HAP-1 (cell line): ENCODE measurements around the gene EIF4G3.

Source experiments
- DNase-seq, 2 experiments: peaks; one replicate each; pipeline ENCODE4 v3.0.0-alpha.2; 2016 to 2020; ENCODE audit warnings: low spot score in 2 of 2
- H3K27me3 ChIP-seq: fragments of 250-450 bp; sonication (Bioruptor Pico); 2 replicates; pipeline ENCODE4 v1.5.1; 2020; ENCODE audit warnings: low read depth, mild to moderate bottlenecking, moderate library complexity
- H3K36me3 ChIP-seq: fragments of 250-450 bp; sonication (Bioruptor Pico); replicated peaks from 2 replicates; pipeline ENCODE4 v1.5.1; 2020; ENCODE audit warnings: mild to moderate bottlenecking
- H3K4me1 ChIP-seq: fragments of 250-450 bp; sonication (Bioruptor Pico); 2 replicates; pipeline ENCODE4 v1.5.1; 2020; ENCODE audit warnings: mild to moderate bottlenecking
- H3K4me3 ChIP-seq: fragments of 250-450 bp; sonication (Bioruptor Pico); 2 replicates; pipeline ENCODE4 v1.5.1; 2020; ENCODE audit warnings: mild to moderate bottlenecking, moderate library complexity
- H3K9me3 ChIP-seq: fragments of 250-450 bp; sonication (Bioruptor Pico); 2 replicates; pipeline ENCODE4 v1.5.1; 2020; ENCODE audit warnings: mild to moderate bottlenecking, moderate library complexity
- in situ Hi-C: fragments of 300-500 bp; cut with MboI; formaldehyde crosslinking; loops from 3 replicates; pipeline ENCODE4 v1.14.3; 2020; ENCODE audit warnings: low sequenced_read_pairs, inconsistent platforms, mixed read lengths

Gene EIF4G3

DNA sequence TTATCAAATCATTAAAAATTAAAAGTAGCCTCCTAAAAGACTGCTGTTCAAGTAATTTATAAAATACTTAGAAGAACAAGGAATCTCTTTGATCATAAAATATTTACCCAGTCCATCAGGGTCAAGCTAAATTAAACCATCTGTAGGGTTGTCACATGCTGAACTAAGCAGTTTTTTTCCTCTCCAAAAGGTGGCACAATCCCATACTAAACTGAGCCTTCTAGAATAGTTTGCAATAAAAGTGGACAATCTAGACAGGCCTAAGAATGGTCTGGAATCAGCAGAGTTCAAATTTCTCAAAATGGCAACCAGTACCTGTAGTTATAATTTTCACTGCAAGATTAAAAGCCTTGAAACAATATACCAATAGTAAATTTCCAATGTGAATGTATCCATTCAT lies 194.8 kb downstream of the EIF4G3 start:
- H3K4me3 ChIP-seq = no peak overlapping the region
- in situ Hi-C loops = loop anchor here (25.0 kb wide), 1 partner anchor 205 kb away; the partner anchor contains the start of gene EIF4G3
- H3K36me3 ChIP-seq = no peaks in the 10 kb centered on the region
- no peak for DNase-seq
- no peaks in the 10 kb centered on the region for H3K4me1 ChIP-seq
- no peaks in the 10 kb centered on the region for H3K9me3 ChIP-seq
- H3K27me3 ChIP-seq = no peaks in the 10 kb centered on the region

DNA sequence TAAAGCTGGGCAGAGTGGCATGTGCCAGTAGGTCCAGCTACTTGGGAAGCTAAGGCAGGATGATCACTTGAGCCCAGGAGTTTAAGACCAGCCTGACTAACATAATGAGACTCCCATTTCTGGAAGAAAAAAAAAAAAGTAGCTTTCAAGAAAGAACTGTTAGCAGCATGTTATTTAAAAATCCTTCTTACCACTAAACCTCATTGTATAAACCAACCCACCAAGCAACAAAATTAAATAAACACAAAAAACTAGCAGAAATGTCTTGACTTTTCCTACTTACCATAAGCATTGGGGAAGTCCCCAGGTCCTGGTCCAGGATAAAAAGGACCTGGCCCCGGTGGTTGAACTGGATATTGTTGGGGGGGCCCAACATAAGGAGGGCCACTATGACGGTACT lies 196.6 kb downstream of the EIF4G3 start:
- Histone ChIP-seq H3K4me1 (no peaks in the 10 kb centered on the region), H3K9me3 (no peaks in the 10 kb centered on the region), H3K27me3 (no peaks in the 10 kb centered on the region), H3K36me3 (no peaks in the 10 kb centered on the region), H3K4me3 (no peak overlapping the region)
- in situ Hi-C loops = loop anchor here (25.0 kb wide), 1 partner anchor 207 kb away; the partner anchor contains the start of gene EIF4G3
- DNase-seq = no peak

DNA sequence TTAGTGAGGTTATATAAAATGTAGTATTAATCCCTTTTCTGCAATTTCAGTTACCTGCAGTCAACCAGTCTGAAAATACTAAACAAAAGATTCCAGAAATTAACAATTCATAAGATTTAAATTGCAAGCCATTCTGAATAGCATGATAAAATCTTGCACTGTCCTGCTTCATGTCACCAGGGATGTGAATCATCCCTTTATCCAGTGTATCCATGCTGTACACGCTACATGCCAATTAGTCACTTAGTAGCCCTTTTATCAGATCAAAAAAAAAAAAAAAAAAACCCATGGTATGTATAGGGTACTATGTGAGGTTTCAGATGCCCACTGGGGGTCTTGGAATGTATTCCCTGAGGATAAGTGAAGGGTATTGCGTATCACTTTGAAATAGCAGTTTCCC lies 198.3 kb downstream of the EIF4G3 start:
- Histone ChIP-seq H3K4me3 (no peak overlapping the region), H3K9me3 (no peaks in the 10 kb centered on the region), H3K27me3 (no peaks in the 10 kb centered on the region), H3K36me3 (no peaks in the 10 kb centered on the region), H3K4me1 (no peaks in the 10 kb centered on the region)
- in situ Hi-C loops = loop anchor here (25.0 kb wide), 1 partner anchor 209 kb away; the partner anchor contains the start of gene EIF4G3
- no peak for DNase-seq

DNA sequence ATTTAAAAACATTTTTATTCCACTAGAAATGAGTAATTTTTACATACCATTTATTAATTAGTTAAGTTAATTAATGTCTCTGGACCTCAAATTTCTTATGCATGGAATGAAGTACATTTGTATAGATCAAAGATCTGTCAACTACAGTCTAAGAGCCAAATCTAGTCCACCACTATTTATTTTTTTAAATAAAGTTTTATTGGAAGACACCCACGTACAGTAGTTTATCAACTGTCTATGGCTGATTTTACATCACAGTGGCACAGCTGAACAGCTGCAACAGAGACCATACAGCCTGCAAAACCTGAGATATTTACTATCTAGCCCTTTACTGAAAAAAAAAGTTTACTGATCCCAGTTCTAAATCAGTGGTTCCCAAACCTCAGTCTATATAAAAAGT lies 201.0 kb downstream of the EIF4G3 start:
- no peak for DNase-seq
- Histone ChIP-seq H3K4me1 (no peaks in the 10 kb centered on the region), H3K36me3 (peaks cover 17% of the 10 kb centered on the region), H3K4me3 (no peak overlapping the region), H3K27me3 (no peaks in the 10 kb centered on the region), H3K9me3 (no peaks in the 10 kb centered on the region)
- in situ Hi-C loops = loop anchor here (25.0 kb wide), 1 partner anchor 212 kb away; the partner anchor contains the start of gene EIF4G3

DNA sequence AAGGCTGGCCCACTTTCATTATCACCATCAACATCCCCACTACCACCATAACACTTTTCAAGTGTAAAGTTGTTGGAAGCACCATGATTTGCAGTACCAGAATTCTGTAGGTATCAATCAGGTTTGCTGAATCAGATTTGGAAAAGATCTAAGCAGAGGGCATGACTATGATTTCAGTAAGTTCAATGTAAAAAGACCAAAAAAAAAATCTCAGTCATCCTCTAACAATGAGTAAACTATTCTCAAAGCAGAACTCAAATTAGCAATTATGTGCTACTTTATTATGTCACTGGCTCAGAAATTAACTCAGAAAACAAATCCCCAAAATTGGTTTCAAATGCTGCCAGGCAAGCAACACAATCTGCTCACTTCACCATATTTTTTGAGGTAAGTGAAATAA lies 201.7 kb downstream of the EIF4G3 start:
- H3K27me3 ChIP-seq = no peaks in the 10 kb centered on the region
- in situ Hi-C loops = loop anchor here (25.0 kb wide), 1 partner anchor 212 kb away; the partner anchor contains the start of gene EIF4G3

DNA sequence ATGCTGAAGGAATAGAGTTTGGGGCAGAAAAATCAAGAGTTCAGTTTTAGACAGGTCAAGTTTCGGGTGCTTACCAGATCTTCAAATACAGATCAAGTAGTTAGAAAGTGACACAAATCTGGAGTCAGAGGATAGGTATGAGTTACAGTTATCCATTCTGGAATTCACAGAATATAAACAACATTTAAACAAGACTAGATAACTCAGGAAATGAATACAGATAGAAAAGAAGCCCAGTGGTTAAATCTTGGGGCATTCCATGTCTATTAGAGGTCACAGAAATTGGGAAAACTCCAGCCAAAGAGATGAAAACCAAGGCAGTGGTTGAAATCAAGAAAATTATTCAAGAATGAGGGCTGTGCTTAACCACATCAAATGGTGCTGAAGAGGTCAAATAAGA lies 202.6 kb downstream of the EIF4G3 start:
- H3K27me3 ChIP-seq = no peaks in the 10 kb centered on the region
- no peak overlapping the region for H3K4me3 ChIP-seq
- in situ Hi-C loops = no loop called here
- no peaks in the 10 kb centered on the region for H3K4me1 ChIP-seq
- peaks cover 23% of the 10 kb centered on the region for H3K36me3 ChIP-seq
- no peaks in the 10 kb centered on the region for H3K9me3 ChIP-seq
- no peak for DNase-seq

More for the DNA sequence above, 201.7 kb downstream of the EIF4G3 start:
- DNase-seq = no peak
- H3K4me1 ChIP-seq = no peaks in the 10 kb centered on the region
- H3K36me3 ChIP-seq = peaks cover 17% of the 10 kb centered on the region
- H3K9me3 ChIP-seq = no peaks in the 10 kb centered on the region
- no peak overlapping the region for H3K4me3 ChIP-seq

DNA sequence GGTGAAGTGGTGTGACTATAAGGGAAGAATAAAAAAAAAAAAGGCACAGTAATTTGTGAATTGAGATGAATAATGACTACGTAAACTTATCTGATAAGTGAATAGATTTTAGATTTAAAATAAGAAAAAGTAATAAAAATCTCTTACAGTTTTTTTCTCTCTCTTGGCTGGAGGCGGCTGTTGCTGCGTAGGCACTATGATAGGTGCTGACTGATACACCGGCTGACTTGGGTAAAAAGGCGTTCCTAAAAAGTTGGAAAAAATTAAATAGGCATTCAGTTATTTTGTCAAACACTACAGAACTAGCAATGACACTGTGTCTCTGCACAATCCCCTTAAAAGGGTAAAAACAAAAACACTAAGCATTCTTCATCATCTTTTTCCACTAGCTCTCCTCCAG lies 203.8 kb downstream of the EIF4G3 start:
- no peaks in the 10 kb centered on the region; the same call in 1 of the 2 replicates for H3K27me3 ChIP-seq
- no peaks in the 10 kb centered on the region for H3K9me3 ChIP-seq
- H3K36me3 ChIP-seq = peaks cover 31% of the 10 kb centered on the region
- DNase-seq = no peak
- H3K4me3 ChIP-seq = no peak overlapping the region
- in situ Hi-C loops = no loop called here
- H3K4me1 ChIP-seq = no peaks in the 10 kb centered on the region

DNA sequence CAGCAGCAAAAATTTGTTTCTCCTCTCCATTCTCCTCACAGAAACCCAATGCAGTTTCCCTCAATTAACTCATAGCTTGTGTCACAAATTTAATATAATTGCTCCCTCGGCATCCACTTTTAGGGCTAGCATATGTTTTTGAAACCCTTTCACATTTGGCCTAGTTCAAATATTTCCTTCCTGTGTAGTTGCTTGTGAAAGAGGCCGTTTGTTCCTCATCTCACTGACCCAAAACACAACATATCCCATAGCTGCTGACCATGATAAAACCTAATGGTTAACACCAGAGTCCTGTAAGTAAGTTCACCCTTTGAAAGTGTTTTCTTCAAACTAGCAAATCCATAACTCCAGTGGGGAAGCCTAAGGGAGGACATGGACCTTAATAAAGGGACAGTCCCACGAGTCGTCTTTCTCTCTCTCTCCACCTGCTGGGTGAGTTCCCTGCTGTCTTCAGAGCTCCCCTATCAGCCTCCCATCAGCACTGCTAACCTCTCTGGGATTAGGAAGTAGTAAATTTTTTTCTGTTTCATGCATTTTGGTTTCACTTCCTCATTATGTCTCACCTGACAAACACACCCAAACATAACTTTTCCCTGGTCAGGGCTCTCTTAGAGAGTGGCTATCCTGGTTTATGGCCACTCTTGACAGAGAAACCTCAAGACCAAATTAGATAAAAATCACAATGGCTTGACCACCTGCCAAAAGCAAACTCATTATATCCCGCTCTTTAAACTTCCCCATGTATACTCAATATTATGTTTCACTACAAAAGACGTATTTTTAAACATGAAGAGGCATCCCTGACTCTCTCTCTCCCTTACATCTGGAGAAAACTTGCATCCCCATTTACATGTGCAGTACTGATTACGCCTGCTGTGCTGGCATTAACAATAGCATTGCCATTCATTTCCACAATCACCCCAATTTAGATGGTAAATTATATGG lies 211.9 kb downstream of the EIF4G3 start:
- no peaks in the 10 kb centered on the region for H3K4me1 ChIP-seq
- H3K9me3 ChIP-seq = no peaks in the 10 kb centered on the region
- H3K27me3 ChIP-seq = no peaks in the 10 kb centered on the region; the same call in 1 of the 2 replicates
- H3K36me3 ChIP-seq = peaks cover 25% of the 10 kb centered on the region
- no peak overlapping the region for H3K4me3 ChIP-seq
- DNase-seq = no peak
- in situ Hi-C loops = no loop called here

DNA sequence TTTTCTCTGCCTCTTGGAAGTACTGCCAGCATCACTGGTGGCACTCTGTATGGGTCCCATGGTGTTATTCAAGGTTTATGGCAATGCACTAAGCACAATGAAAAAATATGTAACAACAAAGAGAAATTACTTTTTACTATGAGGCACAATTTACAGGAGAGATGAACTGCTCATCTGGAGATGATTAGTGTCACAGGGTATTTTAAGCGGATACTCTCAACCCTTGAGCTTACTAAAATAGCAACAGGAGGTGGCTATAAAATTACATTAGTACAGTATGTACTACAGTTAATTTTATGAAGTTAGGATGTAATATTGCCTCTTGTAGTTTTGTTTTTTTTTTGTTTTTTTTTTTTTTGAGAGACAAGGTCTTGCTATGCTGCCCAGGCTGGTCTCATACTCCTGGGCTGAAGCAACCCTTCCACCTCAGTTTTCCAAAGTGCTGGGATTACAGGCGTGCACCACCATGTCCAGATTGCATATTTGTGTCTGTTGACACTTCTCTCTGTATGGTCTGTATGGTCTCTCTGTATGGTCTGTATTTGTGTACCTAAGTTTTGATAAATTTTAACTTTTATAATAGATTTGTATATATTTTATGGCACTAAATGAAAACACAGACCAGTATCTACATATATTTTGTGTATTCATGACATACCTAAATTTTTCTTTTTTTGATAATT lies 214.0 kb downstream of the EIF4G3 start:
- H3K9me3 ChIP-seq = no peaks in the 10 kb centered on the region
- H3K4me1 ChIP-seq = no peaks in the 10 kb centered on the region
- H3K4me3 ChIP-seq = no peak overlapping the region
- in situ Hi-C loops = no loop called here
- peaks cover 11% of the 10 kb centered on the region for H3K36me3 ChIP-seq
- H3K27me3 ChIP-seq = no peaks in the 10 kb centered on the region
- DNase-seq = no peak

DNA sequence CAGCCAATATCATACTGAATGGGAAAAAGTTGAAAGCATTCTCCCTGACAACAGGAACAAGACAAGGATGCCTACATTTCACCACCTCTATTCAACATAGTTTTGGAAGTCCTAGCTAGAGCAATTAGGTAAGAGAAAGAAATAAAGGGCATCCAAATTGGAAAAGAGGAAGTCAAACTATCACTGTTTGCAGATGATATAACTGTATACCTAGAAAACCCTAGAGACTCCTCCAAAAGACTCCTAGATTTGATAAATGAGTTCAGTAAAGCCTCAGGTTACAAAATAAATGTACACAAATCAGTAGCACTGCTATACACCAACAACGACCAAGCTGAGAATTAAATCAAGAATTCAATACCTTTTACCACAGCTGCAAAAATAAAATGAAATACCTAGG lies 218.3 kb downstream of the EIF4G3 start:
- no peaks in the 10 kb centered on the region for H3K9me3 ChIP-seq
- H3K4me3 ChIP-seq = no peak overlapping the region
- peaks cover 3% of the 10 kb centered on the region for H3K36me3 ChIP-seq
- in situ Hi-C loops = no loop called here
- no peak for DNase-seq
- H3K27me3 ChIP-seq = no peaks in the 10 kb centered on the region
- peaks cover 4% of the 10 kb centered on the region; the same call in 1 of the 2 replicates for H3K4me1 ChIP-seq

DNA sequence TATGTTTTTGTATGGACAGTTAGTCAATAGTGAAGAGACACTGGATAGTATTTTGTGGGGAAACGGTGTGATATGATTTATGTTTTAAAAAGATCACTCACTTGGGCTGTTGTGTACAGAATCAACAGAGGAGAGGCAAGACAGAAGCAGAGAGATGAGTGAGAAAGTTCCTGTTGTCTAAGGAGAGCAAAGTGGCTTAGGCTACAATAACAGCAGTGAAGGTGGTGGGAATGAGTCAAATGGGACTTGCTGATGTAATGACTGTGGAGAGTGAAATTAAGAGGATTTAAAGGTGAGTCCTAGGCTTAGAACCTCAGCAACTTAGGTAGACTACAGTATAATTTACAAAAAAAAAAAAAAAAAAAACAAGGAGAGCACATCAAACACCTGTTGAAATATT lies 220.4 kb downstream of the EIF4G3 start:
- Histone ChIP-seq H3K27me3 (no peaks in the 10 kb centered on the region), H3K4me1 (peaks cover 4% of the 10 kb centered on the region; the same call in 1 of the 2 replicates), H3K9me3 (no peaks in the 10 kb centered on the region), H3K4me3 (no peak overlapping the region), H3K36me3 (peaks cover 3% of the 10 kb centered on the region)
- DNase-seq = no peak
- in situ Hi-C loops = no loop called here

DNA sequence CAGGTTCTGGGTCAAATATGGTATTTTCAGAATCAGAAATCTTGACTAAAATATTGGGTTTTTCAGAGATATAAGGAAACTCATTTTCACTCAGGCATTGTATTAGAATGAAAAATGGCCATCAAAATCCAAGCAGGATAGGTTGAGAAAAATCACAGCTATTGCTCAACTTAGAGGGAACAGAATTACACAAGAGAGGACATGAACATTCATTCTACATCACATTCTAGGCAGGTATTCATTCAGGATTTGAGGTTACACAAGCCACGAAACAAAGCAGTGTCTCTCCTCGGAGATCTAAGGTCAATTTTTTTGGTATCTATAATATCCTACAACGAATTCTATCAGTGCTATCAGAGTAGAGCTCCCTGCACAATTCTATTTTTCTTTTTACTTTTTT lies 226.0 kb downstream of the EIF4G3 start:
- DNase-seq = no peak
- Histone ChIP-seq H3K9me3 (no peaks in the 10 kb centered on the region), H3K4me1 (peaks cover 4% of the 10 kb centered on the region), H3K27me3 (no peaks in the 10 kb centered on the region), H3K4me3 (no peak overlapping the region), H3K36me3 (no peaks in the 10 kb centered on the region; the same call in none of the 2 replicates)
- in situ Hi-C loops = no loop called here

DNA sequence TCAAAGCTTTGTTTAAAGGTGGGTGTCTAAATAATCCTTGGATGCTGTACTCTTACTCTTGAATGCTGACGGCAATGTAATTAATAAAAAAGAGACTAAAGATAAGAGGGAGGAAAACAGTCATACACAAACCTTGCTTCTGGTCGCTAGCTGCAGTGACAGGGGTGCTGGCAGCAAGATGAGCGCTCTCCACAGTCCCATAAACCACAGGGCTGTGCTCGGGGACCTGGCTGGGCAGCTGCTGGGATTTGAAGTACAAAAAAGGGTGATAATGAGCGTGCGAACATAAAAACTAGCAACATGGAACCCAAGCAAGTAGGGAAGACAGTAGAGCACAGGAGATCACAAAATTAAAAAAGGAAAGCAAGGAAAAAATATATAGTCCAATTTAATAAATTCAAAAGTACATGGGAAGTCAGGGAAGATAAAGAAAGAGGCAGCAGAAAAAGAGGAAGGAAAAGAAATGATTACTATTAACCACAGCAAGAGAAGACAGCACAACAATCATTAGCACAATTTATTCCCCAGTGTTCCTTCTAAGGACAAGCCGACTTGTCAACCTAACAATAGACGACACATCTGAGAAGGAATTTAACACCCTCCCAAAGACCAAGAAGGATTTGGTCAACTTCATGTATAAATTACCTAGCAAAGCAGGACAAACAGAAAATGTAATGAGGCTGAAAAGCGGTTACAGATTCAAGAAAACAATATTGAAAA lies 226.7 kb downstream of the EIF4G3 start:
- in situ Hi-C loops = no loop called here
- no peak for DNase-seq
- H3K36me3 ChIP-seq = no peaks in the 10 kb centered on the region; the same call in 1 of the 2 replicates
- no peak overlapping the region for H3K4me3 ChIP-seq
- peaks cover 4% of the 10 kb centered on the region for H3K4me1 ChIP-seq
- H3K9me3 ChIP-seq = no peaks in the 10 kb centered on the region
- no peaks in the 10 kb centered on the region for H3K27me3 ChIP-seq
